Endothelial cell (in vitro differentiated cells): ENCODE measurements around the gene TRIM75. TPM values are rescaled to one million over a fixed set of nuclear protein-coding genes. Genes with fewer than 3 reads are reported as not detected.

Experiments used
- DNase-seq: peaks from one replicate; pipeline ENCODE4 v3.0.0; 2021; ENCODE audit warnings: low spot score
- H3K27ac Mint-ChIP-seq: one replicate; pipeline ENCODE4 v1.8.0; 2021; ENCODE audit warnings: mixed read lengths, inconsistent platforms; ENCODE audit not compliant: unreplicated experiment
- H3K27me3 Mint-ChIP-seq: one replicate; pipeline ENCODE4 v1.8.0; 2021; ENCODE audit warnings: mild to moderate bottlenecking, moderate library complexity, mixed read lengths, inconsistent platforms; ENCODE audit not compliant: unreplicated experiment
- H3K36me3 Mint-ChIP-seq: one replicate; pipeline ENCODE4 v1.8.0; 2021; ENCODE audit warnings: mild to moderate bottlenecking, low read depth, mixed read lengths, inconsistent platforms; ENCODE audit not compliant: unreplicated experiment
- H3K4me1 Mint-ChIP-seq: one replicate; pipeline ENCODE4 v1.8.0; 2021; ENCODE audit warnings: mild to moderate bottlenecking, mixed read lengths, inconsistent platforms; ENCODE audit not compliant: unreplicated experiment
- H3K4me3 Mint-ChIP-seq: one replicate; pipeline ENCODE4 v1.8.0; 2021; ENCODE audit warnings: mild to moderate bottlenecking, mixed read lengths, inconsistent platforms; ENCODE audit not compliant: unreplicated experiment
- H3K9me3 Mint-ChIP-seq: one replicate; pipeline ENCODE4 v1.8.0; 2021; ENCODE audit warnings: mixed read lengths, inconsistent platforms; ENCODE audit not compliant: unreplicated experiment
- CTCF ChIP-seq: fragments of 200-600 bp; sonication (generic); IDR thresholded peaks from one replicate; pipeline ENCODE4 v1.5.0; 2021; ENCODE audit warnings: antibody characterized with exemption; ENCODE audit not compliant: unreplicated experiment
- long read RNA-seq: library from polyadenylated mRNA; unstranded; transcript quantifications from one replicate; pipeline ENCODE4 v2.0.0, GENCODE V29; 2020; ENCODE audit not compliant: unreplicated experiment
- total RNA-seq: library from RNA; stranded (reverse); fragmentation: NEBNext Ultra II Directional; extraction: Animal tissue kit (Norgen Biotek cat#: 25700); gene quantifications from one replicate; pipeline ENCODE4 v1.2.1, GENCODE V29; 2021; ENCODE audit not compliant: unreplicated experiment

TRIM75 gene
- not detected for total RNA-seq
- long read RNA-seq: 0 reads

- Mint-ChIP-seq H3K36me3 (no peaks in the 10 kb centered on the region), H3K9me3 (no peaks in the 10 kb centered on the region), H3K4me3 (no peak within 1 kb of the TSS), H3K4me1 (no peaks in the 10 kb centered on the region), H3K27me3 (no peaks in the 10 kb centered on the region), H3K27ac (no peak within 1 kb of the TSS)
- no peak for TF ChIP-seq CTCF
- DNase-seq: no peak
These were observed at the start of gene TRIM75 for GRCh38 chr4:165053645-165054044. TSS of gene TRIM75 (plus strand) at chr4:165053866. CDS start at chr4:165059148, 5,282 bp downstream.

- Mint-ChIP-seq H3K27me3 (peaks cover 6% of the 10 kb centered on the region), H3K36me3 (no peaks in the 10 kb centered on the region), H3K27ac (no peak overlapping the region), H3K9me3 (no peaks in the 10 kb centered on the region), H3K4me1 (peaks cover 3% of the 10 kb centered on the region), H3K4me3 (no peak overlapping the region)
- no peak for TF ChIP-seq CTCF
- DNase-seq: no peak
These were observed 48.2 kb upstream of the TRIM75 start for GRCh38 chr4:165005352-165005925.

DNA sequence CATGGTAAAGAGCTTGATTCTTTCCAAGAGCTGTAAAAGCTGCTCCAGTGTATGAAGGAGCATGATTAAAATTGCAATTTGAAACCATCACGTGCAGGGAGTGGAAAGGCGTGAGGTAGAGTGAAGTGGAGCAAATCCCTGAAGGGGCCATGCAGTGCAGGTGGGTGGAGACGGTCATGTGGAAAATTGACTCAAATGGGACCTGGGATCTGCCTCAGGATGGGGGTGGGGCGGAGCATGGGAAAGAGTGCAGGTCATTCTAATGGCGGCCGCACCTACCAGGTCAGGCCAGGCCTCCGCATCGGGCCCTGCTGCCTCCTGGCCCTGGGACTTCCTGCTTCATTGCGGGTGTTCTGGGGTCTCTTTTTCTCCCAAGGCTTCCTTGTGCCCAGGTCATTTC lies 47.2 kb upstream of the TRIM75 start:
- Mint-ChIP-seq H3K27ac (no peak overlapping the region), H3K9me3 (no peaks in the 10 kb centered on the region), H3K36me3 (no peaks in the 10 kb centered on the region), H3K27me3 (peaks cover 6% of the 10 kb centered on the region), H3K4me1 (peaks cover 3% of the 10 kb centered on the region), H3K4me3 (no peak overlapping the region)
- no peak for DNase-seq
- TF ChIP-seq CTCF: no peak

DNA sequence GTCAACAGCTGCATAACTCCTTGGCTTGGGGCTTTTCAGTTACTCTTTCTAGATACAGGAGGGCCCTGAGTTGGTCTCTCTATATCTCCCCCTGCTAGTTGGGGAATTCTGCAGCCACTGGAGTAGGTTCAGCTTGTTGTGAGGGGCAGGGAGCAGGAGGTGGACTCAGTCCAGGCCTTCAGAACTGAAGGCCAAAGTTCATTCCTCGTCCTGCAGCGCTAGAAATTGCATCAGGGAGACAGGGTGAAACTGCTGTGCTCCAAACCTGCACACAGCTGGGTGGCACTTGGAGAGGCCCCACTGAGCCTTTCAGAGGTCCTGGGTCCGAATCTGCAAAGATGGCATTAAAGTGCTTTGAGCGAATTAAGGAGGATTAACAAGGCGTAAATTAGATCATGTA lies 46.8 kb upstream of the TRIM75 start:
- Mint-ChIP-seq H3K4me1 (peaks cover 3% of the 10 kb centered on the region), H3K36me3 (no peaks in the 10 kb centered on the region), H3K4me3 (no peak overlapping the region), H3K27ac (no peak overlapping the region), H3K27me3 (peaks cover 6% of the 10 kb centered on the region), H3K9me3 (no peaks in the 10 kb centered on the region)
- no peak for TF ChIP-seq CTCF
- DNase-seq: no peak

GRCh38 chr4:165009493-165010227 lies 44.0 kb upstream of the TRIM75 start:
- Mint-ChIP-seq H3K27me3 (peaks cover 6% of the 10 kb centered on the region), H3K27ac (no peak overlapping the region), H3K4me3 (no peak overlapping the region), H3K36me3 (no peaks in the 10 kb centered on the region), H3K4me1 (peaks cover 3% of the 10 kb centered on the region), H3K9me3 (no peaks in the 10 kb centered on the region)
- no peak for DNase-seq
- TF ChIP-seq CTCF: no peak
